GM12801 (cell line): ENCODE data around the gene SPATA17.

Experiments
- TF ChIP-seq, protein P1 (sequence below): IDR thresholded peaks from one replicate; pipeline ENCODE4 v1.5.1; 2011; ENCODE audit warnings: control low read depth; ENCODE audit not compliant: insufficient read length; ENCODE audit errors: extremely low read depth

The SPATA17 gene

GRCh38 chr1:217813031-217813430, 181.9 kb downstream of the SPATA17 start:
- TF ChIP-seq, protein P1, sequence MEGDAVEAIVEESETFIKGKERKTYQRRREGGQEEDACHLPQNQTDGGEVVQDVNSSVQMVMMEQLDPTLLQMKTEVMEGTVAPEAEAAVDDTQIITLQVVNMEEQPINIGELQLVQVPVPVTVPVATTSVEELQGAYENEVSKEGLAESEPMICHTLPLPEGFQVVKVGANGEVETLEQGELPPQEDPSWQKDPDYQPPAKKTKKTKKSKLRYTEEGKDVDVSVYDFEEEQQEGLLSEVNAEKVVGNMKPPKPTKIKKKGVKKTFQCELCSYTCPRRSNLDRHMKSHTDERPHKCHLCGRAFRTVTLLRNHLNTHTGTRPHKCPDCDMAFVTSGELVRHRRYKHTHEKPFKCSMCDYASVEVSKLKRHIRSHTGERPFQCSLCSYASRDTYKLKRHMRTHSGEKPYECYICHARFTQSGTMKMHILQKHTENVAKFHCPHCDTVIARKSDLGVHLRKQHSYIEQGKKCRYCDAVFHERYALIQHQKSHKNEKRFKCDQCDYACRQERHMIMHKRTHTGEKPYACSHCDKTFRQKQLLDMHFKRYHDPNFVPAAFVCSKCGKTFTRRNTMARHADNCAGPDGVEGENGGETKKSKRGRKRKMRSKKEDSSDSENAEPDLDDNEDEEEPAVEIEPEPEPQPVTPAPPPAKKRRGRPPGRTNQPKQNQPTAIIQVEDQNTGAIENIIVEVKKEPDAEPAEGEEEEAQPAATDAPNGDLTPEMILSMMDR, result no peak

DNA sequence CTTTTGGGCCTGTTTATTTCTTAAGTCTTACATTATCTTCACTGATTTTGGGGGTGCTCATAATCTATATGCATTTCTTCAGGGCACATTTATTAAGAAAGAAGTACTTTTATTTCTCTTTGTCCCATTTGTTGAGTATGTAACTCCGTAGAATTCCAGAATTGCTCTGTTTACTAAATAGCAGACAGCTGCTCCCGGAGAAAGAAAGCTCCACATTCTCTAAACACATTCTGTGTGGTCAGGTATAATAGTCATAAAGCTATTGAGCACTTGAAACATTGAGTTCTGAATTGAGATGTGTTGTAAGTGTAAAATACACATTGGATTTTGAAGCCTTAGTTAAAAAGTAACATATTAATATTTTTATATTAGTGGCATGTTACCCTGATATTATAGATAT, 206.5 kb downstream of the SPATA17 start:
- TF ChIP-seq, protein P1, result no peak

- TF ChIP-seq, protein P1, result no peak
Measured at GRCh38 chr1:217839161-217839560, 208.0 kb downstream of the SPATA17 start.

DNA sequence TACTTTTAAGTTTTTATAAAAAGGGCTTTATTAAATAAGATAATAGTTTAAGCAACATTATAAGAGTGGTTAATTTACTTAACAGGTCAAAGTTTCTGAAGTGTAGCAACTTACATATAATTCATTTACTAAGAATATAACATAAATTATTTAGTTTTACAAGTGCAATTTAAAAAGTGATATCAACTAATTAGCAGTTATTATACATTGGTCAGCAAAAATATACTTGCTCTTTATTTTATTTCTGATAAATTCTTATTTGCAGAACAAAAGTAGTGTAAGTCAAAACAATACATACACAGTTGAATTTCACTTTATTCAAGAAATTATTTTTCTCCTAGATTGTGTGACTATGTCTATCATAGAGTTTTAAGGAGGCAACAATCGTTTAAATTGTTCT, 215.6 kb downstream of the SPATA17 start:
- TF ChIP-seq, protein P1, result no peak

- TF ChIP-seq, protein P1, result no peak
Measured at GRCh38 chr1:217847643-217848042, 216.5 kb downstream of the SPATA17 start.

DNA sequence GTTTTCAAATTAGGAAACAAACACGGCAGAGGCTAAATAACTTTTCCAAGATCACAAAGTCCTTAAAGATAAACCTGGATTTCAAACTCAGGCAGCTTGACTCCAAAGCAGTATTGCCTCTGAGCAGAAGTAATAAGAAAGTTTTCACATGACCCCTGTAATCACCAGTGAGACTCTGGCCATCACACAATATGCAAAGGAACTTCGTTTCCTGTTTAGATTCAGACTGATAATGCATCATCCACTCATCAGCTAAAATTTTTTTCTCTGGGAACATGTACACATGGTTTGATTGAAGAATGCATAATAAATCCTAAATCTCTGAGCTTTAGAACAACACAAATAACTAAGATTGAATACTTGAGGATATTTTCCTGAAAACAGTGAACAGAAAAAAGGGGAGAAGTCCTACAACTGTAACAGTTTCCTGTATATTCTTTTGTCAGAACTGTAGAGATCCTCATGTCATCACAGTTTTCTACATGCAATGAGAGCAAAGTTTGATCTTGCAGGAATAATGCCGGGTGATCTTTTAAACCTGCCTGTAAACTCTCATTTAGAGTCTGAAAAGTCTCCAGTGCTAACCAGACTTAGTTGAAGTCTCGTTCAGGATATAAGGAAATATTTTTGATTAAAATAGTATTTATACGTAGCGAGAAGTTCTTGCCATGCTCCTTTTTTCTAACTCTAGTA, 225.3 kb downstream of the SPATA17 start:
- TF ChIP-seq, protein P1, result no peak

DNA sequence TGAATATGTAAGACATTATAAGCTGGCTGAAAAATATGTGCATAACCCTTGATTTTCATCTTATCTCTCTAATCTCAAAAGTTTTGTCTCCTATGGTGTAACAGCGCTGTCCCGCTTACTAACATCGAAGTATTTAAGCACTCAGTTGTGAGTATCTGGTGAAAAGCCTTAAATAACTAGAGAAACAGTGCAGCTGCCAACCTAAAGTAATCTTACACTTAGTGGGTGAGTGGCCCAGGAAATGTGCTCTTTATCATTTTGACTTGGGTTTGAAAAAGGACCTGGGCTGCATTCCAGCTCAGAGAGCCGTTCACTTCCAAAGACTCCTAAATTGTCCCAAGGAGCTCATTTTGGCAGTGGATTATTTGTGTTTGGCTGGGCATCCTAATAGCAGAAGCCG, 225.9 kb downstream of the SPATA17 start:
- TF ChIP-seq, protein P1, result no peak
